Panc1 (cell line): ENCODE measurements around the gene MEP1A. TPM values are rescaled to one million over a fixed set of nuclear protein-coding genes. Genes with fewer than 3 reads are reported as not detected.

Experiments used
- ATAC-seq: fragments of 200-7000 bp; cut with Tn5 transposase; 2 replicates; pipeline ENCODE4 v1.9.1; 2020; ENCODE audit warnings: mild to moderate bottlenecking, moderate library complexity
- Bru-seq: library from RNA; stranded (reverse); fragments of 400-500 nt; gene quantifications from one replicate; lab custom pipeline; 2021; lab: Mats Ljungman, UMichigan
- BruChase-seq, 2 experiments: library from RNA; stranded (reverse); fragments of 400-500 nt; gene quantifications; one replicate each; lab custom pipeline; 2021; lab: Mats Ljungman, UMichigan
- BruUV-seq: library from RNA; stranded (reverse); fragments of 400-500 nt; replicated peaks from 2 replicates; lab custom pipeline; 2021; lab: Mats Ljungman, UMichigan
- CTCF ChIA-PET: fragments of 300-600 bp; sonication (Branson Sonifier 250); formaldehyde crosslinking; loops from one replicate; lab custom pipeline; 2022; ENCODE audit warnings: antibody characterized with exemption; lab: Charles Lee
- POLR2A ChIA-PET: fragments of 300-600 bp; sonication (Branson Sonifier 250); formaldehyde crosslinking; loops from one replicate; lab custom pipeline; 2022; ENCODE audit warnings: antibody characterized with exemption; lab: Charles Lee
- DNase-seq: peaks from one replicate; pipeline ENCODE4 v3.0.0-alpha.2; 2010; ENCODE audit warnings: low read depth, low spot score
- H3K27ac ChIP-seq: 2 replicates; pipeline ENCODE4 v1.5.1; 2011; ENCODE audit warnings: mild to moderate bottlenecking, low read length, inconsistent platforms
- H3K27me3 ChIP-seq: fragments of 200-500 bp; sonication (Bioruptor generic); 2 replicates; pipeline ENCODE4 v1.6.0; 2014; ENCODE audit warnings: low read length, inconsistent platforms; ENCODE audit not compliant: control insufficient read depth, insufficient read depth
- H3K36me3 ChIP-seq: fragments of 200-500 bp; sonication (Bioruptor generic); 2 replicates; pipeline ENCODE4 v1.5.1; 2014; ENCODE audit warnings: inconsistent platforms, mild to moderate bottlenecking, low read length, moderate library complexity; ENCODE audit not compliant: control insufficient read depth, insufficient read depth
- H3K4me1 ChIP-seq: 2 replicates; pipeline ENCODE4 v1.5.1; 2011; ENCODE audit warnings: inconsistent platforms, mild to moderate bottlenecking, low read length, moderate library complexity; ENCODE audit not compliant: control insufficient read depth, insufficient read depth
- H3K4me3 ChIP-seq, 2 experiments: 2 replicates each; pipeline ENCODE4 v1.5.1; 2011 to 2012; ENCODE audit warnings: low read depth in 2 of 2, low read length in 2 of 2, mild to moderate bottlenecking in 2 of 2, inconsistent platforms in 1 of 2, moderate library complexity in 1 of 2
- H3K9me3 ChIP-seq: fragments of 200-500 bp; sonication (Bioruptor generic); 2 replicates; pipeline ENCODE4 v1.5.1; 2014; ENCODE audit warnings: low read depth, mild to moderate bottlenecking, inconsistent platforms, low read length, moderate library complexity; ENCODE audit not compliant: control insufficient read depth, insufficient read depth
- POLR2AphosphoS5 ChIP-seq: IDR thresholded peaks from 2 replicates; pipeline ENCODE4 v1.6.1; 2012; ENCODE audit warnings: mild to moderate bottlenecking, low read depth, low read length, moderate library complexity
- SIN3A ChIP-seq: IDR thresholded peaks from 2 replicates; pipeline ENCODE4 v1.6.1; 2012; ENCODE audit warnings: low read depth, mild to moderate bottlenecking, low read length, moderate library complexity, borderline replicate concordance; ENCODE audit not compliant: insufficient read depth
- TCF7L2 ChIP-seq: IDR thresholded peaks from 2 replicates; pipeline ENCODE4 v1.6.1; 2011; ENCODE audit warnings: mild to moderate bottlenecking, low read depth, low read length, inconsistent platforms
- in situ Hi-C: cut with HindIII; loops from 2 replicates; pipeline ENCODE4 v1.10.0; 2016; ENCODE audit warnings: low sequenced_read_pairs, low pct_unique_long_range_greater_than_20kb
- intact Hi-C: fragments of 100-400 bp; cut with micrococcal nuclease; formaldehyde crosslinking; loops from one replicate; pipeline ENCODE4 v1.10.0; 2022; ENCODE audit not compliant: unreplicated experiment
- long read RNA-seq: library from polyadenylated mRNA; unstranded; transcript quantifications from one replicate; pipeline ENCODE4 v2.0.0, GENCODE V29; 2021; ENCODE audit not compliant: unreplicated experiment
- polyA plus RNA-seq: library from polyadenylated mRNA; unstranded; fragments of >200 nt; gene quantifications from one replicate; pipeline ENCODE4 v1.2.1, GENCODE V29; 2012; ENCODE audit warnings: missing spikeins; ENCODE audit not compliant: insufficient read length
- total RNA-seq: library from RNA; stranded (reverse); gene quantifications from one replicate; pipeline ENCODE4 v1.2.1, GENCODE V29; 2021; ENCODE audit not compliant: unreplicated experiment
- TF ChIP-seq, protein P1 (sequence below): fragments of 450-650 bp; IDR thresholded peaks from 2 replicates; pipeline ENCODE4 v1.5.1; 2017; ENCODE audit warnings: mild to moderate bottlenecking
- TF ChIP-seq, protein P2 (sequence below), 2 experiments: IDR thresholded peaks; 2 replicates each; pipeline ENCODE4 v1.6.1; 2011 to 2012; ENCODE audit warnings: low read depth in 2 of 2, control low read depth in 1 of 2, low read length in 1 of 2, mild to moderate bottlenecking in 1 of 2, moderate library complexity in 1 of 2; ENCODE audit not compliant: insufficient read depth in 1 of 2

MEP1A gene, protein sequence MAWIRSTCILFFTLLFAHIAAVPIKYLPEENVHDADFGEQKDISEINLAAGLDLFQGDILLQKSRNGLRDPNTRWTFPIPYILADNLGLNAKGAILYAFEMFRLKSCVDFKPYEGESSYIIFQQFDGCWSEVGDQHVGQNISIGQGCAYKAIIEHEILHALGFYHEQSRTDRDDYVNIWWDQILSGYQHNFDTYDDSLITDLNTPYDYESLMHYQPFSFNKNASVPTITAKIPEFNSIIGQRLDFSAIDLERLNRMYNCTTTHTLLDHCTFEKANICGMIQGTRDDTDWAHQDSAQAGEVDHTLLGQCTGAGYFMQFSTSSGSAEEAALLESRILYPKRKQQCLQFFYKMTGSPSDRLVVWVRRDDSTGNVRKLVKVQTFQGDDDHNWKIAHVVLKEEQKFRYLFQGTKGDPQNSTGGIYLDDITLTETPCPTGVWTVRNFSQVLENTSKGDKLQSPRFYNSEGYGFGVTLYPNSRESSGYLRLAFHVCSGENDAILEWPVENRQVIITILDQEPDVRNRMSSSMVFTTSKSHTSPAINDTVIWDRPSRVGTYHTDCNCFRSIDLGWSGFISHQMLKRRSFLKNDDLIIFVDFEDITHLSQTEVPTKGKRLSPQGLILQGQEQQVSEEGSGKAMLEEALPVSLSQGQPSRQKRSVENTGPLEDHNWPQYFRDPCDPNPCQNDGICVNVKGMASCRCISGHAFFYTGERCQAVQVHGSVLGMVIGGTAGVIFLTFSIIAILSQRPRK
- total RNA-seq: not detected
- not detected for polyA plus RNA-seq
- not detected for Bru-seq, nascent RNA
- BruChase-seq, experiment 1, labeled RNA remaining after a 2-hour chase: percentile 4 among the genes with signal in this experiment
- BruChase-seq, experiment 2, labeled RNA remaining after a 6-hour chase: percentile 2 among the genes with signal in this experiment
- long read RNA-seq: 0 reads

DNA sequence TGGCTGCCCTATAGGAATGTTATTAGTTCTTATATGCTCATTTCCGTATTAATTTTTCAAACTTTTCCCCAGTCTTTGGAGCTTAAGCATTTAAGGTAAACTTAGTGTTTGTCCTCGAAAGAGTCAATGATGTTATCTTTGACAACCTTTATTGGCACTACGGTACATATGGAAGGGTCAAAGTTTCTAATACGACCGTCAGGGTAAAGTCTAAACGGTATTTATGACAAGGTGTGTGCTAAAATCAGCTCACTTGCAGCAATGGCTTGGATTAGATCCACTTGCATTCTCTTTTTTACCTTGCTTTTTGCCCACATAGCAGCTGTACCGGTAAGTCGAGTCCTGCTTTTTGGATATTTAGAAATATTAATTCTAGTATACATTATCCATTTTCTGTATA, at the start of gene MEP1A:
TSS of gene MEP1A (plus strand) at position 252 of the 400 bp plus-strand sequence. CDS start at position 262, 10 bp downstream.
- CTCF ChIA-PET: no interaction called here
- Histone ChIP-seq H3K27ac (no peak within 1 kb of the TSS), H3K27me3 (no peaks in the 10 kb centered on the region), H3K4me1 (no peaks in the 10 kb centered on the region), H3K4me3 (no peak within 1 kb of the TSS), H3K9me3 (no peaks in the 10 kb centered on the region), H3K36me3 (no peaks in the 10 kb centered on the region)
- DNase-seq: no peak
- POLR2A ChIA-PET: no interaction called here
- in situ Hi-C loops (no loop called here), intact Hi-C loops (no loop called here)
- TF ChIP-seq POLR2AphosphoS5 (no peak), SIN3A (no peak), TCF7L2 (no peak)
- TF ChIP-seq, protein P1, sequence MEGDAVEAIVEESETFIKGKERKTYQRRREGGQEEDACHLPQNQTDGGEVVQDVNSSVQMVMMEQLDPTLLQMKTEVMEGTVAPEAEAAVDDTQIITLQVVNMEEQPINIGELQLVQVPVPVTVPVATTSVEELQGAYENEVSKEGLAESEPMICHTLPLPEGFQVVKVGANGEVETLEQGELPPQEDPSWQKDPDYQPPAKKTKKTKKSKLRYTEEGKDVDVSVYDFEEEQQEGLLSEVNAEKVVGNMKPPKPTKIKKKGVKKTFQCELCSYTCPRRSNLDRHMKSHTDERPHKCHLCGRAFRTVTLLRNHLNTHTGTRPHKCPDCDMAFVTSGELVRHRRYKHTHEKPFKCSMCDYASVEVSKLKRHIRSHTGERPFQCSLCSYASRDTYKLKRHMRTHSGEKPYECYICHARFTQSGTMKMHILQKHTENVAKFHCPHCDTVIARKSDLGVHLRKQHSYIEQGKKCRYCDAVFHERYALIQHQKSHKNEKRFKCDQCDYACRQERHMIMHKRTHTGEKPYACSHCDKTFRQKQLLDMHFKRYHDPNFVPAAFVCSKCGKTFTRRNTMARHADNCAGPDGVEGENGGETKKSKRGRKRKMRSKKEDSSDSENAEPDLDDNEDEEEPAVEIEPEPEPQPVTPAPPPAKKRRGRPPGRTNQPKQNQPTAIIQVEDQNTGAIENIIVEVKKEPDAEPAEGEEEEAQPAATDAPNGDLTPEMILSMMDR: no peak
- TF ChIP-seq, protein P2, sequence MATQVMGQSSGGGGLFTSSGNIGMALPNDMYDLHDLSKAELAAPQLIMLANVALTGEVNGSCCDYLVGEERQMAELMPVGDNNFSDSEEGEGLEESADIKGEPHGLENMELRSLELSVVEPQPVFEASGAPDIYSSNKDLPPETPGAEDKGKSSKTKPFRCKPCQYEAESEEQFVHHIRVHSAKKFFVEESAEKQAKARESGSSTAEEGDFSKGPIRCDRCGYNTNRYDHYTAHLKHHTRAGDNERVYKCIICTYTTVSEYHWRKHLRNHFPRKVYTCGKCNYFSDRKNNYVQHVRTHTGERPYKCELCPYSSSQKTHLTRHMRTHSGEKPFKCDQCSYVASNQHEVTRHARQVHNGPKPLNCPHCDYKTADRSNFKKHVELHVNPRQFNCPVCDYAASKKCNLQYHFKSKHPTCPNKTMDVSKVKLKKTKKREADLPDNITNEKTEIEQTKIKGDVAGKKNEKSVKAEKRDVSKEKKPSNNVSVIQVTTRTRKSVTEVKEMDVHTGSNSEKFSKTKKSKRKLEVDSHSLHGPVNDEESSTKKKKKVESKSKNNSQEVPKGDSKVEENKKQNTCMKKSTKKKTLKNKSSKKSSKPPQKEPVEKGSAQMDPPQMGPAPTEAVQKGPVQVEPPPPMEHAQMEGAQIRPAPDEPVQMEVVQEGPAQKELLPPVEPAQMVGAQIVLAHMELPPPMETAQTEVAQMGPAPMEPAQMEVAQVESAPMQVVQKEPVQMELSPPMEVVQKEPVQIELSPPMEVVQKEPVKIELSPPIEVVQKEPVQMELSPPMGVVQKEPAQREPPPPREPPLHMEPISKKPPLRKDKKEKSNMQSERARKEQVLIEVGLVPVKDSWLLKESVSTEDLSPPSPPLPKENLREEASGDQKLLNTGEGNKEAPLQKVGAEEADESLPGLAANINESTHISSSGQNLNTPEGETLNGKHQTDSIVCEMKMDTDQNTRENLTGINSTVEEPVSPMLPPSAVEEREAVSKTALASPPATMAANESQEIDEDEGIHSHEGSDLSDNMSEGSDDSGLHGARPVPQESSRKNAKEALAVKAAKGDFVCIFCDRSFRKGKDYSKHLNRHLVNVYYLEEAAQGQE (IDR thresholded peaks at IDR 0.05; ENCODE audit: insufficient read depth in 1 of 2, low read depth in 2 of 2, low read length in 1 of 2): no peak
- BruUV-seq: no TSS peak
- no peak for ATAC-seq

DNA sequence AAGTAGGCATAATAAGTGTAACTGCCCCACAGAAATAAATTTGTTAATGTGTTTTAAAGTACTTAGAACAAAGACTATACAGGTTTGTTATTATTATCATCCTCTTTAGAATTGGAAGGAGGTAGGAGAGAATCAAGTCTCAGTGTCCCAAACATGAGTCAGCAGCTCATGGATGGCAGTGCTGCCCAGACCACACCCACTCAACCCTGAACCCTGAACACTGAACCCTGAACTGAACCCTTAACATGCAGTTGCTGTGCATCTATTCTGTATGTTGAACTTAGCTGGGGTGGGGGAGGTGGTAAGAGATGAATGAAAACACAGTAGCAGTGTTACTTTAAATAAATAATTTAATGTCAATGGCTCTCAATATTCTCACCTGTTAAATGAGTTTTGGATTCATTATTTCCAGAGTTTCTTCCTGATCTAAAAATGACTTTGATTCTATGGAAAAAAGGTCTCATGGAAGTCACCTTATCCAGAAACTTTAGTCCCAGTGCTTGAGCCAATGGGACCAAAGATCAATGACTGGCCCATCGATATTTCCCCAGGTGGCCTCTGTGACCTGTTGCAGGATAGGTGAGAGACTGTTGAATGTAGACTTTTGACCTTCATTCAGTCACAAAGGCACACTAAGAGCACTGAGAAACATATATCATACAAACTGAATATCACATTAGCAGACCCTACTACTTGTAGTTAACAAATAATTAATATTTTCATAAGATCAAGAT, 49.6 kb upstream of the MEP1A start:
- ChIA-PET CTCF (no interaction called here), POLR2A (no interaction called here)
- TF ChIP-seq POLR2AphosphoS5: no peak
- TF ChIP-seq, protein P1: no peak
- TF ChIP-seq TCF7L2: no peak
- TF ChIP-seq SIN3A: no peak
- TF ChIP-seq, protein P2 (IDR thresholded peaks at IDR 0.05; ENCODE audit: insufficient read depth in 1 of 2, low read depth in 2 of 2, low read length in 1 of 2): no peak
- no peak overlapping the region for H3K4me3 ChIP-seq
- no TSS peak for BruUV-seq
- ATAC-seq (no peak), DNase-seq (no peak)
- H3K4me1 ChIP-seq: no peaks in the 10 kb centered on the region
- no peaks in the 10 kb centered on the region for H3K9me3 ChIP-seq
- in situ Hi-C loops (no loop called here), intact Hi-C loops (no loop called here)
- H3K36me3 ChIP-seq: no peaks in the 10 kb centered on the region
- no peak overlapping the region for H3K27ac ChIP-seq
- H3K27me3 ChIP-seq: no peaks in the 10 kb centered on the region
